B cell (primary cell): Measurements from ENCODE around the gene PFAS. TPM values are rescaled to one million over a fixed set of nuclear protein-coding genes. Genes with fewer than 3 reads are reported as not detected.

Source experiments
- ATAC-seq: fragments of 200-7000 bp; cut with Tn5 transposase; one replicate; pipeline ENCODE4 v1.10.0; 2021; ENCODE audit warnings: low read depth, mild to moderate bottlenecking, moderate number of reproducible peaks, moderate library complexity
- CTCF ChIA-PET: fragments of 350-600 bp; sonication (Branson Sonifier 250); formaldehyde crosslinking; loops from one replicate; lab custom pipeline; 2021; ENCODE audit warnings: antibody characterized with exemption, inconsistent platforms; lab: Charles Lee
- POLR2A ChIA-PET: fragments of 350-600 bp; sonication (Branson Sonifier 250); formaldehyde crosslinking; loops from one replicate; lab custom pipeline; 2021; ENCODE audit warnings: antibody characterized with exemption; lab: Charles Lee
- DNase-seq: peaks from one replicate; pipeline ENCODE4 v3.0.0; 2013
- H2AFZ ChIP-seq: 2 replicates; pipeline ENCODE4 v1.6.1; 2012; ENCODE audit warnings: mild to moderate bottlenecking, low read depth, low read length; ENCODE audit not compliant: insufficient read depth, poor library complexity, severe bottlenecking
- H3K27ac ChIP-seq, 2 donors: 1 replicate in 1 of 2; 2 replicates in 1 of 2; pipeline ENCODE4 v1.5.1; 2012 to 2013; ENCODE audit warnings: low read length in 2 of 2, mild to moderate bottlenecking in 2 of 2, moderate library complexity in 1 of 2
- H3K27me3 ChIP-seq, 4 experiments: fragments of 200-600 bp in 1 of 4; sonication (generic) in 1 of 4; replicated peaks in 1 of 4; 1 replicate in 2 of 4; 2 replicates in 2 of 4; pipeline versions ENCODE4 v1.6.1 to v1.7.0; 2013 to 2016; ENCODE audit warnings: low read length in 3 of 4, mild to moderate bottlenecking in 2 of 4, mixed read lengths in 1 of 4, moderate library complexity in 1 of 4; ENCODE audit not compliant: insufficient read depth in 4 of 4, control insufficient read depth in 3 of 4; ENCODE audit errors: control extremely low read depth in 1 of 4
- H3K36me3 ChIP-seq, 2 experiments: replicated peaks in 1 of 2; 1 replicate in 1 of 2; 2 replicates in 1 of 2; pipeline versions ENCODE4 v1.6.1 to v1.7.1; 2013; ENCODE audit warnings: low read length in 1 of 2; ENCODE audit not compliant: insufficient read depth in 2 of 2, control insufficient read depth in 1 of 2; ENCODE audit errors: control extremely low read depth in 1 of 2, extremely low read depth in 1 of 2
- H3K4me1 ChIP-seq, 2 donors: fragments of 200-600 bp in 1 of 2; sonication (generic) in 1 of 2; 1 replicate in 1 of 2; 2 replicates in 1 of 2; pipeline versions ENCODE4 v1.5.1 to v1.6.1; 2013 to 2017; ENCODE audit warnings: low read length in 2 of 2; ENCODE audit not compliant: control insufficient read depth in 2 of 2, insufficient read depth in 2 of 2
- H3K4me2 ChIP-seq: replicated peaks from 2 replicates; pipeline ENCODE3; 2012; ENCODE audit warnings: mild to moderate bottlenecking, low read depth, low read length; ENCODE audit not compliant: poor library complexity, severe bottlenecking
- H3K4me3 ChIP-seq, 5 experiments: fragments of 200-600 bp in 1 of 5; sonication (generic) in 1 of 5; 1 replicate in 3 of 5; 2 replicates in 2 of 5; pipeline versions ENCODE4 v1.5.1 to v1.7.0; 2011 to 2016; ENCODE audit warnings: low read length in 4 of 5, mild to moderate bottlenecking in 4 of 5, low read depth in 2 of 5, control low read depth in 1 of 5, moderate library complexity in 1 of 5; ENCODE audit not compliant: insufficient read depth in 1 of 5; ENCODE audit errors: control extremely low read depth in 1 of 5, extremely low read depth in 1 of 5
- H3K79me2 ChIP-seq: fragments of 200-600 bp; sonication (generic); one replicate; pipeline ENCODE4 v1.6.0; 2016; ENCODE audit warnings: low read length; ENCODE audit not compliant: control insufficient read depth, insufficient read depth
- H3K9ac ChIP-seq: fragments of 200-600 bp; sonication (generic); 2 replicates; pipeline ENCODE4 v1.6.1; 2017; ENCODE audit warnings: mild to moderate bottlenecking, low read length, moderate library complexity
- H3K9me3 ChIP-seq, 3 donors: one replicate each; pipeline versions ENCODE4 v1.6.1 to v1.7.1; 2013; ENCODE audit warnings: low read length in 2 of 3; ENCODE audit not compliant: control insufficient read depth in 2 of 3, insufficient read depth in 1 of 3; ENCODE audit errors: control extremely low read depth in 1 of 3
- H4K20me1 ChIP-seq: 2 replicates; pipeline ENCODE4 v1.6.0; 2012; ENCODE audit warnings: mild to moderate bottlenecking, low read length; ENCODE audit not compliant: insufficient read depth, control insufficient read depth, poor library complexity, severe bottlenecking
- H3K27ac Mint-ChIP-seq: one replicate; pipeline ENCODE4 v1.8.0; 2021; ENCODE audit warnings: mixed read lengths
- H3K27me3 Mint-ChIP-seq: one replicate; pipeline ENCODE4 v1.8.0; 2021; ENCODE audit warnings: mixed read lengths
- H3K4me1 Mint-ChIP-seq: one replicate; pipeline ENCODE4 v1.8.0; 2021; ENCODE audit warnings: mixed read lengths
- H3K4me3 Mint-ChIP-seq: one replicate; pipeline ENCODE4 v1.8.0; 2021; ENCODE audit warnings: mixed read lengths
- H3K9me3 Mint-ChIP-seq: one replicate; pipeline ENCODE4 v1.8.0; 2022; ENCODE audit warnings: mixed read lengths; ENCODE audit not compliant: insufficient read depth
- EZH2 ChIP-seq: IDR thresholded peaks from 2 replicates; pipeline ENCODE4 v1.6.1; 2012; ENCODE audit warnings: borderline replicate concordance, low read depth, mild to moderate bottlenecking, moderate library complexity, low read length; ENCODE audit not compliant: insufficient read depth, poor library complexity, severe bottlenecking
- WGBS: methylation state at CpG from one replicate; pipeline ENCODE4 v1.1.5; 2013; ENCODE audit warnings: missing lambda C conversion rate; ENCODE audit not compliant: insufficient coverage; 5-methylcytosine and 5-hydroxymethylcytosine counted together
- intact Hi-C: fragments of 100-400 bp; cut with micrococcal nuclease; formaldehyde crosslinking; loops from one replicate; pipeline ENCODE4 v1.10.0; 2022
- polyA plus RNA-seq: library from polyadenylated mRNA; depleted of rRNA; stranded (reverse); fragments of >200 nt; gene quantifications from 2 replicates; pipeline ENCODE4 v1.2.3, GENCODE V29; 2012
- total RNA-seq, 2 donors: library from RNA; stranded (reverse); fragments of 120-200 nt in 1 of 2; gene quantifications; 1 replicate in 1 of 2; 2 replicates in 1 of 2; pipeline versions ENCODE4 v1.2.3 to v1.2.4, GENCODE V29; 2013 to 2022
- TF ChIP-seq, protein P1 (sequence below): fragments of 200-600 bp; IDR thresholded peaks from one replicate; pipeline ENCODE4 v1.8.0; 2022; ENCODE audit warnings: antibody characterized with exemption, mild to moderate bottlenecking

The PFAS gene
- total and polyA plus RNA-seq, 2 donors (not counting 1 experiment from before 2014, with no cell fraction given): 22.3 to 65.5 TPM

- no peak overlapping the region for H3K4me3 Mint-ChIP-seq
- no peak for DNase-seq
- no peaks in the 10 kb centered on the region for H3K27me3 Mint-ChIP-seq
- no peaks in the 10 kb centered on the region for H3K9me3 ChIP-seq
- no peak overlapping the region for H3K9ac ChIP-seq
- no peak for ATAC-seq
- H3K36me3 ChIP-seq: peaks cover 0 to 98% of the 10 kb centered on the region in 2 experiments
- H3K4me1 ChIP-seq: peaks cover 5 to 8% of the 10 kb centered on the region in 2 donors
- peaks cover 9% of the 10 kb centered on the region for H3K4me1 Mint-ChIP-seq
- intact Hi-C loops: no loop called here
- peaks cover 41% of the 10 kb centered on the region for H3K79me2 ChIP-seq
- peaks cover 85% of the 10 kb centered on the region for H4K20me1 ChIP-seq
- no peak overlapping the region for H3K4me2 ChIP-seq
- H2AFZ ChIP-seq: no peak overlapping the region
- ChIA-PET POLR2A (no interaction called here), CTCF (interaction anchor here (1.1 kb wide), 1 partner anchor 12 kb away, joined by 3 read pairs; no protein-coding TSS in a partner anchor)
- TF ChIP-seq, protein P1, sequence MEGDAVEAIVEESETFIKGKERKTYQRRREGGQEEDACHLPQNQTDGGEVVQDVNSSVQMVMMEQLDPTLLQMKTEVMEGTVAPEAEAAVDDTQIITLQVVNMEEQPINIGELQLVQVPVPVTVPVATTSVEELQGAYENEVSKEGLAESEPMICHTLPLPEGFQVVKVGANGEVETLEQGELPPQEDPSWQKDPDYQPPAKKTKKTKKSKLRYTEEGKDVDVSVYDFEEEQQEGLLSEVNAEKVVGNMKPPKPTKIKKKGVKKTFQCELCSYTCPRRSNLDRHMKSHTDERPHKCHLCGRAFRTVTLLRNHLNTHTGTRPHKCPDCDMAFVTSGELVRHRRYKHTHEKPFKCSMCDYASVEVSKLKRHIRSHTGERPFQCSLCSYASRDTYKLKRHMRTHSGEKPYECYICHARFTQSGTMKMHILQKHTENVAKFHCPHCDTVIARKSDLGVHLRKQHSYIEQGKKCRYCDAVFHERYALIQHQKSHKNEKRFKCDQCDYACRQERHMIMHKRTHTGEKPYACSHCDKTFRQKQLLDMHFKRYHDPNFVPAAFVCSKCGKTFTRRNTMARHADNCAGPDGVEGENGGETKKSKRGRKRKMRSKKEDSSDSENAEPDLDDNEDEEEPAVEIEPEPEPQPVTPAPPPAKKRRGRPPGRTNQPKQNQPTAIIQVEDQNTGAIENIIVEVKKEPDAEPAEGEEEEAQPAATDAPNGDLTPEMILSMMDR: no peak
- no peak for TF ChIP-seq EZH2
- 97% methylated on average over 10 of the region's 10 CpGs for WGBS
- no peaks in the 10 kb centered on the region for H3K27me3 ChIP-seq
- no peak overlapping the region for H3K27ac Mint-ChIP-seq
- H3K27ac ChIP-seq: no peak overlapping the region
- no peaks in the 10 kb centered on the region for H3K9me3 Mint-ChIP-seq
- no peak overlapping the region for H3K4me3 ChIP-seq
These were observed 17.4 kb upstream of the PFAS start for GRCh38 chr17:8231701-8232100.

GRCh38 chr17:8234361-8235270 is 14.5 kb upstream of the PFAS start:
- H3K4me1 Mint-ChIP-seq: peaks cover under 1% of the 10 kb centered on the region
- ATAC-seq: no peak
- Histone ChIP-seq H3K79me2 (peaks cover 65% of the 10 kb centered on the region), H3K36me3 (peaks cover 5 to 97% of the 10 kb centered on the region in 2 experiments), H3K4me3 (no peak overlapping the region), H3K4me1 (no peaks in the 10 kb centered on the region), H3K9ac (no peak overlapping the region), H4K20me1 (peaks cover 84% of the 10 kb centered on the region), H2AFZ (no peak overlapping the region), H3K4me2 (no peak overlapping the region), H3K27ac (no peak overlapping the region), H3K9me3 (no peaks in the 10 kb centered on the region), H3K27me3 (no peaks in the 10 kb centered on the region)
- no peaks in the 10 kb centered on the region for H3K9me3 Mint-ChIP-seq
- intact Hi-C loops: no loop called here
- DNase-seq: no peak
- CTCF ChIA-PET: interaction anchor here (1.3 to 1.7 kb wide), 3 partner anchors 9 to 66 kb away, joined by 3 to 8 read pairs (median 4); partner anchors contain the start of gene CTC1
- H3K4me3 Mint-ChIP-seq: no peak overlapping the region
- POLR2A ChIA-PET: interaction anchor here (0.6 to 1.3 kb wide), 2 partner anchors 13 to 24 kb away, joined by 3 to 8 read pairs; partner anchors contain the start of gene AURKB
- H3K27me3 Mint-ChIP-seq: no peaks in the 10 kb centered on the region
- TF ChIP-seq, protein P1: no peak
- TF ChIP-seq EZH2: no peak
- no peak overlapping the region for H3K27ac Mint-ChIP-seq
- 97% methylated on average over 15 of the region's 21 CpGs for WGBS
